NCI-H187 (cell line): ENCODE results near the gene GOLGA8J.
"Not testable (repeated sequence)": the region's sequence is repeated elsewhere in the genome, so short reads cannot be mapped to it uniquely, and the experiment has no call there.

Experiments used
- DNase-seq, 2 experiments: peaks; one replicate each; lab custom pipeline; 2025; lab: John Stamatoyannopoulos, UW

Gene GOLGA8J

DNA sequence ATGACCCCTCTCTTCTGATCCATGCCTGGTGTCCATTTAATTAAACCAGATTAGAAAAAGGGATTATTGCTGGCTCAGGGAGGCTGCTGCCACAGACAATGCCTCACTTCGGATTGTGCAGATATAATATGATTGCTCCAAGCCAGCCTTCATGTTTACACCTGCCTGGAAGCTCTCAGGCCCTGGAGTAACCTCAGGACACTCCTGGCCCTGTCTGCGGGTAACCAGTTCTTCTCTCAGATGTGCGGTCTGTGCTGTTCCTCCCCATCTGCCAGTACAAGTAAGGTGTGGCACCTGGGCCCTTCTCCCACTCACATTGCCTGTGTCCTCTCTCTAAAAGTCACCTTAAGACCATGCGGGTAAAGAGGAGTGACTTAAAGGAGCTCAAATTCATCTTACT lies 8.8 kb upstream of the GOLGA8J start:
- no peak for DNase-seq

DNA sequence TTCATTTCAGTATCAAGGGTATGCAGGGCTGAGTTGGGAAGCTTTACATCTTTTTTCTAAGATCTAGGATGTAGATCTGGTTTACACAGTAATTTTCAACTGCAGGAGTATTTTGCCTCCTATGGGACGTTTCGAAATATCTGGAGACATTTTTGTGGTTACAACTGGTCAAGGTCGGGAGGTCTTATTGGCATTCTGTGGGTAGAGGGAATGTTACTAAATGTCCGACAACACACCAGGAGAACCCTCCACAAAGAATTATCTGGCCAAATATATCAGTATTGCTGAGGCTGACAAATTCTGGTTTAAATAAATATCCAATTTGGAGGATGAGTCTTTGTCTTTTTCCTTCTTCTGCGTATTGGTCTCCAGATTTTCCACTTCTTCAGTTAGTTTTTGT lies 1.9 kb upstream of the GOLGA8J start:
- DNase-seq = not testable (repeated sequence)

DNA sequence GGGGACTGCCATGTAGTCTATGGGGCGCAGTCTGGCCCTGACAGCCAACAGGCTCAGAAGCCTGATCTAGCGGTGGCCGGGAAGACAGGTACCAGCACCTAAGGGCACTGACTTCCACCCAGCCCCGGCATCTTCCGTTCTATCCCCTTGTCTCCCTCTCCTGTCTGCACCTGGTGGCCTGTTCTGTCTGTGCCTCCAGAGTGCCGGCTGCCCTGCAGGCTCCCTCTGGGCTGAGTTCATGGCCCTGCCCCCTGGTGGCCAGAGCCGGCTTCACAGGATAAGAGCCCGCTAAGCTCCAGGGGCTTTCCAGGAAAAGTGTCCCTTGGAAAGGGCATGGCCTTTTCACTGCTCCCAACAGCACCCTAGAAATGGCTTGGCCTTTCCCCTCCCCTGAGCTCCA lies 15.1 kb downstream of the GOLGA8J start:
- DNase-seq = not testable (repeated sequence)

DNA sequence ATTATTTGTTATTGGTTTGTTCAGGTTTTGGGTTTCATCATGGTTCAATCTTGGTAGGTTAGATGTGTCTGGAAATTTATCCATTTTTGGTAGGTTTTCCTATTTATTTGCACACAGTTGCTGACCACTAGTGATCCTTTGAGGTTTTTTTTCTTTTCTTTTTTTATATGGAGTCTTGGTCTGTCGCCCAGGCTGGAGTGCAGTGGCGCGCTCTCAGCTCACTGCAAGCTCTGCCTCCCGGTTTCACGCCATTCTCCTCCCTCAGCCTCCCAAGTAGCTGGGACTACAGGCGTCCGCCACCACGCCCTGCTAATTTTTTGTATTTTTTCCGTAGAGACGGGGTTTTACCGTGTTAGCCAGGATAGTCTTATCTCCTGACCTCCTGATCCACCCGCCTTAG lies 20.1 kb downstream of the GOLGA8J start:
- DNase-seq = not testable (repeated sequence)

DNA sequence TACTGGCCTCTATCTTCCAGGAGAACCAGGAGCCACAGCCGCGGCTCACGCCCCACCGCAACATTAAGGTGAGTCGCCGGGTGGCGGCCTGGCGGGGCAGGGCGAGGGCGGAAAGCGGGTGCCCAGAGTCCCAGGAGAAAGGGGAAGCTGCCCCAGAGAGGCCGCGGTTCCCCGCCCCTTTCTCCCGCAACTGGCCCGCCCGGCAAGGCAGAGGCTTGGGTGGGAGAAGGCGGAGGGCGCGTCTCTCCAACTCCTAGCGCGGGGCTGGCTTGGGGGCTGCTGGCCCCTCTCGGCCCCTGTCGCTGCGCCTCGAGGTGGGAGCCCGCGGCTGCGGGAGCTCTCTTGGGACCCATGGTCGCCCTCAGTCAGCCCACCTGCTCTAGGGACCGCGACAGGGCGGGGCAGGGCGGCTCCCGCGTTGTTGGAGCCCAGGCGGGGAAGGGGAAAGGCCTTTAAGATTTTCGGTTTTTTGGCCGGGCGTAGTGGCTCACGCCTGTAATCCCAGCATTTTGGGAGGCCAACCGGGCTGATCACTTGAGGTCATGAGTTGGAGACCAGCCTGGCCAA lies 21.3 kb downstream of the GOLGA8J start:
- not testable (repeated sequence) for DNase-seq

DNA sequence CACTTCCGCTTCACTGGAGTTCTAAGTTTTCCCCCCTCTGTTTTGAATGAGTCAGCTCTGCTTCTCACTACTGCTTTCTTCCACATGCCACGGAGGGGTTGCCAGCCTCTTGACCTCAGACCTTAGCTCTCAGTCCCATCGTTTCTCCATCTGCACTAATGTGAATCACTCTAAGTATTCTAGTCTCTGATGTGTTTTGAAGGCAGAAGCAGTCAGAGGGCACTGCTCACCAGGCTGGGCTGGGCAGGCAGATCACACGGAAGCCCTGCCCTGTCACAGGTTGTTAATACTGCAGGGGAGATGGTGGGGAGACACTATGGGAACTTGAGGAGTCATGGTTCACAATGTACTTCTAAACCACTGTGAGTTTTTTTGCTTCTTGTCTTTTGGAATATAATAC lies 27.8 kb downstream of the GOLGA8J start:
- DNase-seq = not testable (repeated sequence)

DNA sequence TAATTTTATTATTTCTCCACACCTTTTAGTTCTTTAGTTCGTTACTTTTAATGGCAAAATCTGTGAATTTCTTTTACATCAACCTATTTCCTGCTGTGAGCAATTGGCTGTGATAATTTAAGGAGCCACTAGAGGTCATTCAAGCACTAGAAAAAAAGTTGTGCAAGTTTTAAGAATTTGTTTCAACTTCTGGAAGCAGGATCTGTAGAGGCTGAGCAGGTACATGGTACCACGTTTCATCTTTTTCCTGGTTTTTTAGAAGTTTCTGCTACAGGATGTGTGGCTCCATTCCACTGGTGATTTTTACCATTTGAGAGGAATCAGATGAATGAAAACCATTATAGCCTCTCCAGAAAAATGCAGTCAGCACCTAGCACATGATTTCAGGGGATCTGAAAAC lies 47.3 kb downstream of the GOLGA8J start:
- not testable (repeated sequence) for DNase-seq

DNA sequence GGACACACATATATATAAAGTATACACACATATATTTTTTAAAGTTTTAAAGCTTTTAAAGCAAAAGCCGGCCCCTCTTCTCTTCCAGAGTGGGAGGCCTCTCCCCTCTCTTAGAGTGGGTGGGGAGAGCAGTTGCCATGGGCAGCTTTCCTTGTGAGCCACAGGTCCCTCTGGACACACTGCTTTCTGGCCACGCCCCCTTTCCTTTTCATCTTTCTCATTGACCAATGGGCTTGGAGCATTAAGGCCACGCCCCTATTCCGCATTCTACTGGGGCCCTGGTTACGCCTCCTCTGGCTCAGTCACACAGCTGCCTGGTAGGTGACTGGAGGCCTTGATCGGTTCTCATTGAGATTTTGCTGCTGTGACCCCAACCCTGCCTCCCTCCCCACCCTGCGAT lies 52.0 kb downstream of the GOLGA8J start, which contains the start of gene GOLGA8T:
Gene GOLGA8T (plus strand): TSS at position 301 of the 400 bp plus-strand sequence. CDS start 98 bp downstream, at position 399.
- DNase-seq = not testable (repeated sequence)
